Upper lobe of left lung (tissue), 6 donors: ENCODE results near the gene SPTBN1. TPM values are rescaled to one million over a fixed set of nuclear protein-coding genes. Genes with fewer than 3 reads are reported as not detected.
A peak's percentile ranks its signal among the peaks of the same experiment; 100 is the strongest.

ENCODE experiments used
- ATAC-seq, 2 donors: fragments of 200-7000 bp; cut with Tn5 transposase; one replicate each; pipeline ENCODE4 v1.9.1; 2022; ENCODE audit warnings: mild to moderate bottlenecking in 2 of 2, moderate library complexity in 2 of 2; ENCODE audit not compliant: low FRiP score in 2 of 2
- DNase-seq, 2 donors: peaks; one replicate each; pipeline ENCODE4 v3.0.0-alpha.2; 2019 to 2020
- H3K27ac ChIP-seq, 4 donors: fragments of 200-600 bp; sonication (generic); one replicate each; pipeline ENCODE4 v1.5.1; 2016 to 2019
- H3K27me3 ChIP-seq, 4 donors: fragments of 200-600 bp; sonication (generic); one replicate each; pipeline ENCODE4 v1.5.1; 2017 to 2019
- H3K36me3 ChIP-seq, 4 donors: fragments of 200-600 bp; sonication (generic); one replicate each; pipeline ENCODE4 v1.5.1; 2016 to 2019
- H3K4me1 ChIP-seq, 4 donors: fragments of 200-600 bp; sonication (generic); one replicate each; pipeline ENCODE4 v1.5.1; 2018 to 2019
- H3K4me3 ChIP-seq, 4 donors: fragments of 200-600 bp; sonication (generic); one replicate each; pipeline ENCODE4 v1.5.1; 2017 to 2019; ENCODE audit warnings: mild to moderate bottlenecking in 2 of 4, moderate library complexity in 1 of 4
- H3K9me3 ChIP-seq, 4 donors: fragments of 200-600 bp; sonication (generic); one replicate each; pipeline ENCODE4 v1.5.1; 2018 to 2019
- CTCF ChIP-seq, 6 experiments: fragments of 450-650 bp in 4 of 6; fragments of 200-600 bp in 2 of 6; sonication (generic) in 2 of 6; IDR thresholded peaks; one replicate each; pipeline ENCODE4 v1.5.1; 2016 to 2019; ENCODE audit warnings: antibody characterized with exemption in 6 of 6
- EP300 ChIP-seq, 4 donors: sonication (generic); formaldehyde crosslinking; IDR thresholded peaks; one replicate each; pipeline ENCODE4 v1.5.1; 2017; ENCODE audit warnings: antibody characterized with exemption in 4 of 4, control low read depth in 2 of 4
- POLR2A ChIP-seq, 4 donors: fragments of 450-650 bp; IDR thresholded peaks; one replicate each; pipeline ENCODE4 v1.5.1; 2016 to 2017; ENCODE audit warnings: antibody characterized with exemption in 4 of 4, mild to moderate bottlenecking in 2 of 4
- POLR2AphosphoS5 ChIP-seq, 2 donors: sonication (generic); formaldehyde crosslinking; IDR thresholded peaks; one replicate each; pipeline ENCODE4 v1.5.1; 2017; ENCODE audit warnings: antibody characterized with exemption in 2 of 2
- WGBS, 2 donors: methylation state at CpG; one replicate each; pipeline ENCODE4 v1.1.5; 2017 to 2018; 5-methylcytosine and 5-hydroxymethylcytosine counted together
- total RNA-seq, 6 donors: library from RNA; depleted of rRNA in 4 of 6; stranded (reverse); fragments of >200 nt in 4 of 6; gene quantifications; one replicate each; pipeline versions ENCODE4 v1.1.0 to v1.2.1, GENCODE V29; 2016 to 2021
- donor health status: DM: no; HTN: no; CAD: no; lungs with moderate emphysema.
- donor health status: DM: no; HTN: yes; CAD: no; lungs with severe emphysema.

SPTBN1 gene
- total RNA-seq, 6 donors from 2014 or later: 449 to 911 (median 654) TPM

- peak overlapping the region in 1 of 4 donors; percentile 2 for H3K4me3 ChIP-seq
- peaks cover 17 to 89% (median 46%) of the 10 kb centered on the region in 4 donors for H3K36me3 ChIP-seq
- no peaks in the 10 kb centered on the region for H3K9me3 ChIP-seq
- no peaks in the 10 kb centered on the region for H3K27me3 ChIP-seq
- TF ChIP-seq POLR2A (IDR thresholded peaks at IDR 0.05) (no peak), EP300 (IDR thresholded peaks at IDR 0.05) (peak in 1 of 4 donors; percentile 2), CTCF (IDR thresholded peaks at IDR 0.05) (no peak), POLR2AphosphoS5 (IDR thresholded peaks at IDR 0.05) (peak; percentile 5 to 21)
- WGBS, 2 donors: 21 to 27% methylated on average over 6 of the region's 6 CpGs
- ATAC-seq (peak; percentile 46 to 53), DNase-seq (no peak)
- peak overlapping the region; percentile 53 to 90 (median 80) for H3K27ac ChIP-seq
- H3K4me1 ChIP-seq: peaks cover 58 to 72% (median 65%) of the 10 kb centered on the region in 4 donors
These were observed 210.6 kb downstream of the SPTBN1 start for GRCh38 chr2:54666634-54667265.

DNA sequence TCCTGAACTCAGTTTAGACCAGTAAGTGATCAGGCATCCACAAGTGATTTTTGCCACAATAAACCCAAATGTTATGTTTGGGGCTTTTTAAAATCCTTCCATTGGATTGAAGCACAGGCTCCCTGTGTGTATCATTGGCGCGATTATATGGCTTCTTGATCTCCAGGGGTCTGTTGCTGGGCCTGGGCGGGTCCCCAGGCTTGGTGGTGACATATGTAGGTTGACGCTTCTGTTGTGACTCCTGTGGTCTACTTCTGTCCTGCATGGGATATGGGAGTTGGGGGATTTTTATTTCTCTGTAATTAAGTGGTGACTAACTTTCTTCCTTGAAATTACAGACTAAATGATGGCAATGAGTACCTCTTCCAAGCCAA, 211.1 kb downstream of the SPTBN1 start:
- TF ChIP-seq CTCF (IDR thresholded peaks at IDR 0.05) (no peak), EP300 (IDR thresholded peaks at IDR 0.05) (no peak)
- H3K27me3 ChIP-seq: no peaks in the 10 kb centered on the region
- no peaks in the 10 kb centered on the region for H3K9me3 ChIP-seq
- peaks cover 62 to 77% (median 70%) of the 10 kb centered on the region in 4 donors for H3K4me1 ChIP-seq
- no peak for ATAC-seq
- no peak overlapping the region for H3K4me3 ChIP-seq
- 85 to 88% methylated on average over 2 to 4 of the region's 4 CpGs for WGBS, 2 donors
- peak overlapping the region; percentile 53 to 90 (median 80) for H3K27ac ChIP-seq
- no peak for DNase-seq
- H3K36me3 ChIP-seq: peaks cover 17 to 84% (median 42%) of the 10 kb centered on the region in 4 donors

DNA sequence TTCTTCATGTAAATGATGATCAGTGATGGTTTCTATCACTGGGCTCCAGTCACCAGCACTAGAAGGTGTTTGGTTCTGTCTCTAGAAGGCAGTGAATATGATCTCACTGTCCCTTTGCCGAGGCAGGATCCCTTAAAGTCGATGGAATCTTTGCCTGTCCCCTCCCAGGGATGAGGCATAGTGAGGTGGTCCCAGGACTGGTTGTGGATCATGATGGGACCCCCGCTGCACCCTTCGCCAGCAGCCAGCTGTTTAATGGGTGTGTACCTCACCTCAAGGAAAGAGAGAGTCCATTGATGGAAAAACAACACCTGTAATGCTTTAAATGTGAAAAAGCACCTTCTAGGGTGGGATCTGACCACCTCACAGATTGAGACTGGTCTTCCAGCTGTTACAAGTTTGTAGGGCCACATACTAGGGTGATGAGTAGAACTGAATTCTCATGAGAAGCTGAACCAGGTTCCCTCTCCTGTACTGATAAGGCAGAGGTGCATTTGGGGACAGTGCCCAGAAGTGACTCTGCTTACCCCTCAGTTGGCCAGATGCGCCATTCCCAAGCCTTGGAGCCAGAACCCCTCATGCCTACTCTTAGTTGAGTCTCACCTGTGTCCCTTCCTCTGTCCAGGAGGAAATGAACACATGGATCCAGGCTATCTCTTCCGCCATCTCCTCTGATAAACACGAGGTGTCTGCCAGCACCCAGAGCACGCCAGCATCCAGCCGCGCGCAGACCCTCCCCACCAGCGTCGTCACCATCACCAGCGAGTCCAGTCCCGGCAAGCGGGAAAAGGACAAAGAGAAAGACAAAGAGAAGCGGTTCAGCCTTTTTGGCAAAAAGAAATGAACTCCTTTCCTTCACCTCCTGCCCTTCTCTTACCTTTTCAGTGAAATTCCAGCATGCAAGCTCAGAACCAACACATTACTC, 211.9 kb downstream of the SPTBN1 start:
- ATAC-seq: no peak
- Histone ChIP-seq H3K4me1 (peaks cover 69 to 85% (median 77%) of the 10 kb centered on the region in 4 donors), H3K4me3 (no peak overlapping the region), H3K27me3 (no peaks in the 10 kb centered on the region), H3K36me3 (peaks cover 13 to 77% (median 36%) of the 10 kb centered on the region in 4 donors), H3K9me3 (no peaks in the 10 kb centered on the region), H3K27ac (peak overlapping the region; percentile 53 to 90 (median 80))
- peak in 1 of 2 donors; percentile 51 for DNase-seq
- WGBS, 2 donors: 75 to 89% methylated on average over 16 to 17 of the region's 17 CpGs
- no peak for TF ChIP-seq EP300 (IDR thresholded peaks at IDR 0.05)
- TF ChIP-seq POLR2A (IDR thresholded peaks at IDR 0.05): no peak
- TF ChIP-seq CTCF (IDR thresholded peaks at IDR 0.05): no peak
- TF ChIP-seq POLR2AphosphoS5 (IDR thresholded peaks at IDR 0.05): no peak

DNA sequence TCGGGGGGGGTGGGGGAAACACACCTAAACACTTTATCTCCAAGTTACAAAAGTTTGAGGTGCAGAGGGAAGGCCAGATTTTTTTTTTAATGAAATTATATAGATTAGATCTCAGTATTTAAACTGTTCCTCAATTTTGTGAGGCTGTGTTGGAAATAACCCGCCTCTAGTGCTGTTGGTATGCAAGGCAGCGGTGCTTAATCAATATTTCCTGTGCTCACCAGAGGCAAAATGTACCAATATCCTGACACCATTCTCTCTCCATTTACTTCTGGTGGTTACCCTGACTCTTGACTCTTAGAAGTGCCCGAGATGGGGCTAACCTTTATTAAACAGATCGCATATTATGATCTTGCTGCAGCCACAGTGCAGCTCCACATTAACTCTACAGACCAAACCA, 212.6 kb downstream of the SPTBN1 start:
- H3K4me1 ChIP-seq: peaks cover 74 to 92% (median 83%) of the 10 kb centered on the region in 4 donors
- no peaks in the 10 kb centered on the region for H3K9me3 ChIP-seq
- DNase-seq: no peak
- H3K27ac ChIP-seq: peak overlapping the region in 3 of 4 donors; percentile 54 to 90 (median 86)
- ATAC-seq: no peak
- 86 to 92% methylated on average over 5 of the region's 5 CpGs for WGBS, 2 donors
- no peaks in the 10 kb centered on the region for H3K27me3 ChIP-seq
- H3K4me3 ChIP-seq: no peak overlapping the region
- peaks cover 13 to 69% (median 29%) of the 10 kb centered on the region in 4 donors for H3K36me3 ChIP-seq
- no peak for TF ChIP-seq CTCF (IDR thresholded peaks at IDR 0.05)
- TF ChIP-seq POLR2AphosphoS5 (IDR thresholded peaks at IDR 0.05): no peak
- no peak for TF ChIP-seq POLR2A (IDR thresholded peaks at IDR 0.05)
- TF ChIP-seq EP300 (IDR thresholded peaks at IDR 0.05): no peak
